ENCODE measurements around the gene GPR160.
"Not testable (repeated sequence)": the region's sequence is repeated elsewhere in the genome, so short reads cannot be mapped to it uniquely, and the experiment has no call there.

Gene GPR160

GRCh38 chr3:170037463-170038433 is at the start of gene GPR160:
Gene GPR160, plus strand, starts transcription at chr3:170037995. Its CDS starts 45,978 bp downstream, at chr3:170083973.
- DNase-seq, result no peak

DNA sequence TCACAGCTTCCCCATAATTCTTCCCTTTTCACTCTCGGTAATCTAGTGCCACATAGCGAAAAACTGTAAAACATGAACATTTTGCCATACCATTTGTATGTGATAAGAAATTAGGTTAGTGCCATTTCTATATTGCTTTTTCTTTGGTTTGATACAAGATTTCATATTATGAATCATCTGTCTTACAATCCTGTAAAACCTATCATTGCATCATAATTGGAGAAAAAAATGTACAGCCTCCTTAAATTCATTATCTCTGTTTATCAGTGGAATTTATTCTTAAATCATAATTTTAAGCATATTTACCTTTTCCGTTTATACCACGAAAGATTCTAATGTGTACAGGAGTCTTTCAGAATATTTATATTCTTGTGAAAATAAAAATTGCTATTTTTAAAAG is 47.4 kb upstream of the GPR160 start:
- DNase-seq, result no peak

- no peak for DNase-seq
These were observed 45.6 kb upstream of the GPR160 start for GRCh38 chr3:169992156-169992555.

DNA sequence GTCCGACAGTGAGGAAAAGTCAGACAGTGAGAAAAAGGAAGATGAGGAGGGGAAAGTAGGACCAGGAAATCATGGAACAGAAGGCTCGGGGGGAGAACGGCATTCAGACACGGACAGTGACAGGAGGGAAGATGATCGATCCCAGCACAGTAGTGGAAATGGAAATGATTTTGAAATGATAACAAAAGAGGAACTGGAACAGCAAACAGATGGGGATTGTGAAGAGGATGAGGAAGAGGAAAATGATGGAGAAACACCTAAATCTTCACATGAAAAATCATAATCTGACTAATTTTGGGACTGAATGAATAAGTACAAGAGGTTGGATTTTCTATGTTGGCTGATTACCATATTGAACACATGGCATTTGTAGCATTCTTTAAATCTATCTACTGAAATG is 45.0 kb upstream of the GPR160 start:
- no peak for DNase-seq

DNA sequence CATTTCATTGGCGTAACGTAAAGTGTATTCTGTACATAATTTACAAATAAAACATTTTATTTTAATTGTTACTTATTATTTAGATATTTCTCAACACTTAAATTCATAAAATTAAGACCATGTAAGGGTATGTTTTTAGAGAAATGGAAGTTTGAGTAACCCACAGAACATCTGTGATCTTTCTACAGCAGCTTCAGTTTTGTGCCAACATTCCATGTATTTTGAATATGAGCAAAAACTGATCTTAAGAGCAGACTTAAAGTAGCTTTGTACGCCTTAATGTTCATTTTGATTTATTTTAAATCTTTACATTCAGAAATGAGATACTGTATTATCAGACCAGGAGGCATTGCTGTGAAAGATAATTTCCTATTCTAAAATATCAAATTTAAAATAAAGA is 44.0 kb upstream of the GPR160 start:
- no peak for DNase-seq

DNA sequence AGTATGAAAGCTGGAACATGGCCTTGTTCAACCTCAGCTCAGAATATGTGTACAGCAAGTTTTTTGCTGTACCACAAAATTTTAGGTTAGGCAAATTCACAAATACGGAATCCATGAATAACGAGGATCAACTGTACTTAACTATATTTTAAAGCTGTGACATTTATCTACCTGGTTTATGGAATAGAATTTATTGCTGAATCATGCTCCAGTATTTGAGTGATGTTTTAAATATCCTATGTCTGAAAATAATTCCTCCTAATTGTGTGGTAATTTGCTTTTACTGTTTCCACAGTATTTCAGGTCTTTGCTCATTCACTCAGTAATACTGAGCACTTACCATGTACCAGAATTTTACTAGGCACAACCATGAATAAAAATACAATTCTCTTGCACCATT is 41.7 kb upstream of the GPR160 start:
- no peak for DNase-seq

GRCh38 chr3:169998668-169999131 is 39.1 kb upstream of the GPR160 start:
- no peak for DNase-seq

- no peak for DNase-seq
These were observed 38.4 kb upstream of the GPR160 start for GRCh38 chr3:169999433-169999832.

- DNase-seq, result no peak
These were observed 37.7 kb upstream of the GPR160 start for GRCh38 chr3:170000051-170000450.

DNA sequence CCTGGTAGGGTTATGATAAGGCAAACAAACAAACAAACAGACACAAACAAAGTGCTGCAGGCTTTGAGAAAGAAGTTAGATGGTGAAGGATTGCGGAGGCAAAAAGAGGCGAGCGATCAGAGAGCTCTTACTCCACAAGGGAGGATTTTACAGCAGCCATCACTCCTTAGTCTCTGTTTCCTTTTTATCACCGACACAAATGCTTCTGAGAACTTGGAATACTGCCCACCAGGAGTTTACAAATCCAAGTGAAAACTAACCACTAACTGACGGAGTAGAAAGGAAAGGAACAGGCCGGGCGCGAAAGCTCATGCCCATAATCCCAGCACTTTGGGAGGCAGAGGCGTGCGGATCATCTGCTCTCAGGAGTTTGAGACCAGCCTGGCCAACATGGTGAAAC is 35.6 kb upstream of the GPR160 start:
- no peak for DNase-seq

DNA sequence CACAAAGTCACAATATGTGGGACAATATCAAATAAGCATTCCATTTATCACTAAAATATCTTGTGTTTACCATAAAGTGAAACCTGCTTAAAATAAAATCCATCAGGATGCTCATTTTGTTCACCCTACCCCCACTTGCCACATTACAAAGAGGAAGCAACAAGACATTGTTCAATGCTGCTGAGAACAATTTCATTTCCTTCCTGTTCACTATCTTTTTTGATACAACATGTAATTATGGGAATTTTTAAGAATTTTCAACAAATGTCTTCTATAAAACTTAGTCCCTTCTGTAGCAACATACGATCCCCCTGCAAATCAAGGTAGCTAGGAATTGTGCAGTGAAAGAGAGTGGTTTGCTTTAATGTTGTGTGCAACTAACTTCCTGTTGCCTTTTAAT is 34.9 kb upstream of the GPR160 start:
- no peak for DNase-seq

GRCh38 chr3:170003881-170004356 is 33.9 kb upstream of the GPR160 start:
- no peak for DNase-seq

- DNase-seq, result no peak
These were observed 30.6 kb upstream of the GPR160 start for GRCh38 chr3:170007031-170007663.

- DNase-seq, result no peak
These were observed 27.3 kb upstream of the GPR160 start for GRCh38 chr3:170010498-170010897.

DNA sequence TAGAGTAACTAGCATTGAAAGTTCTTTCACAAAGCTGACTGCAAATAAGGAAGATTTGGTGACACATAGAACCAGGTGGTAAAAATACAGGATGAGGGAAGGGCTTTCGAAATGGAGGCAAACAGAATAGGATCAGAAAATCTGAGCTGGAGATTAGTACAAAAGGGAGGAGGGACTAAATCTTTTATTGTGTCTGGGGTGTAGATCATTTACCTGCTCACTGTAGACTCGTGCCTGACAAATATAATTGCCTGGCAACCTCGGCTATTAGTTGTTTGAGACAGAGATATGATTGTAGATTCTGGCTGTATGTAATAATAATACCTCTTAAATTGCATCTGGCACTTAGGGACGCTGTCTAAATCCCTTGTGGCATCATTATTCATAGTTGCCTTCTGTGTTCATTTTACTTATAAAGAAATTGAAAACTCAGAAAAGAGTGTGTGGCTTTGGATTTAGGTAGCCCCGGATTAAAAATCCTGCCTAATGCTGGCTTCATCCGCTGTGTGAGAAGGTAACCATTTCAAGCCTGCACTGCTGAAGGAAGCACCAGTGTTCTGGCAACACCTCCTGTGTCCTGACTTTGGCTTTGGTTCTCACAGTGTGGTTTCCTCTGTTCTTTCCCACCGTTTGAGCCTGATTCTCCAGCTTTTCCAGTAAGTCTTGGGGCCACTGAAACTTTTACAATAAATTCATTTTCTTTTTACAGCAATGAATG is 25.0 kb upstream of the GPR160 start:
- DNase-seq, result no peak

DNA sequence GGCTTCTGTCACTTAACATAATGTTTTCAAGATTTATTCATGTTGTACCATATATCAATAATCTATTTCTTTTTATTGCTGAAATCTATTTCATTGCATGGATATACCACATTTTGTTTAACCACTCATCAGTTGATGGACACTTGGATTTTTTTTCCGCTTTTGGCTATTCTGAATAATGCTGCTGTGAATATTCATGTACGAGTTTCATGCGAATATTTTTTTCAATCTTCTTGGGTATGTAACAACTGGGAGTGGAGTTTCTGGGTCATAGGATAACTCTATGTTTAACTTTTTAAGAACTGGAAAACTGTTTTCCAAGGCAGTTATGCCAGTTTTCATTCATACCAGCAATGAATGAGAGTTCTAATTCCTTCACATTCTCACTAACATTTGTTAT is 21.7 kb upstream of the GPR160 start:
- DNase-seq, result no peak

GRCh38 chr3:170019306-170019705 is 18.5 kb upstream of the GPR160 start:
- DNase-seq, result not testable (repeated sequence)

GRCh38 chr3:170021083-170021482 is 16.7 kb upstream of the GPR160 start:
- DNase-seq, result no peak

DNA sequence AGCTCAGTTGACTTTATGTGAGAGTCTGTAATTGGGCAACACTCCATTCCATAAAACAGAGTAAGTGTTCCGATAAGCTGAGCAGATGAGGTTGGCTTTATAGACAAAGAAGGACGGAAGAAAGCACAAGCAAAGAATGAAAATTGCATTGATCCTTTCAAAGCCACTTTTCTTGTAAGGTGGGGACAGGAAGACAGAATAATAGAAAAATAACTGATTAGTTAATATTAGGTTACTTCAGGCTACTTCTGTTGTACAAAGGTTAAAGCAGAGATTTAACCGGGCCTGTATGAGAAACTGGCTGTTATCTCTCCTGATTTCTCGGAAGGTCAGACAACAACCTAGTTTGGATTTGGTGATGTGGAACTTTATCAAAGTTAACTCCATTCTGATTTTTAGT is 15.5 kb upstream of the GPR160 start:
- no peak for DNase-seq

- DNase-seq, result no peak
These were observed 14.6 kb upstream of the GPR160 start for GRCh38 chr3:170023165-170023564.

DNA sequence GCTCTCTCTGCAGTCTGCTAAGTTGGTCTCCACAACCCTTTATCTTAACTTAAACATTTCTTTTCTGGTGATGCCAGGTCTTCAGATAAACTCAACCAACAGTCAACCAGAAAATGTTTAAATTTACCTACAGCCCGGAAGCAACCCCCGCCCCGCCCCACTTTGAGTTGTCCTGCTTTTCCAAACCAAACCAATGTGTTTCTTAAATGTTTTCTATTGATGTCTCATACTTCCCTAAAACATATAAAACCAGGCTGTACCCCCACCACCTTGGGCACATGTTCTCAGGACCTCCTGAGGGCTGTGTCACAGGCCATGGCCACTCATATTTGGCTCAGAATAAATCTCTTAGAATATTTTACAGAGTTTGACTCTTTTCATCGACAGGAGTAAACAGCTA is 13.2 kb upstream of the GPR160 start:
- no peak for DNase-seq

DNA sequence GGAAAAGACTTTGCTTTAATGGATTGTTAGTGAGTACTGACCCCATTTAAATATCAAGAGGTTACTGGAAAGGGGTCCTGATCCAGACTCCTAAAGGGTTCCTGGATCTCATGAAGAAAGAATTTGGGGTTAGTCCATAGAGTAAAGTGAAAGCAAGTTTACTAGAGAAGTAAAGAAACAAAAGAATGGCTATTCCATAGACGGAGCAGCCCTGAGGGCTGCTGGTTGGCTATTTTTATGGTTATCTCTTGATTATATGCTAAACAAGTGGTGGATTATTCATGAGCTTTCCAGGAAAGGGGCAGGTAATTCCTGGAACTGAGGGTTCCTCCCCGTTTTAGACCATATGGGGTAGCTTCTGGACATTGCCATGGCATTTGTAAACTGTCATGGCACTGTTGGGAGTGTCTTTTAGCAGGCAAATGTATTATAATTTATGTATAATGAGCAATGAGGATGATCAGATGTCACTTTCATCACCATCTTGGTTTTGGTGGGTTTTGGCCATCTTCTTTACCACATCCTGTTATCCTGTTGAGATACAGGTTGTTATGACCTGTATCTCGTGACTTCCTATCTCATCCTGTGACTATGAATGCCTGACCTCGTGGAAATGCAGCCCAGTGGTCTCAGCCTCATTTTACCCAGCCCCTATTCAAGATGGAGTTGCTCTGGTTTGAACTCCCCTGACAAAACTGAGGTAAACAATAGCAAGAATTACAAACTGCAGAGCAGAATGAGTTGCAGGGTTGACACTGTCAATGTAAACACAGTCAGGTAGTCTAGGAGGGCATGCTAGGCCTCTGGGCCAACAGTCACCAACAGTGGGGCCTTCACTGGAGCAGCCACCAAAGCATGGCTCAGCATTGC is 10.3 kb upstream of the GPR160 start:
- DNase-seq, result no peak
